GM19351 (cell line): Measurements from ENCODE around the gene SIK3.

Experiments
- ATAC-seq: cut with Tn5 transposase; IDR thresholded peaks from one replicate; pipeline ENCODE4 v1.9.1; 2021; ENCODE audit warnings: mild to moderate bottlenecking, moderate library complexity; ENCODE audit not compliant: unreplicated experiment

The SIK3 gene

DNA sequence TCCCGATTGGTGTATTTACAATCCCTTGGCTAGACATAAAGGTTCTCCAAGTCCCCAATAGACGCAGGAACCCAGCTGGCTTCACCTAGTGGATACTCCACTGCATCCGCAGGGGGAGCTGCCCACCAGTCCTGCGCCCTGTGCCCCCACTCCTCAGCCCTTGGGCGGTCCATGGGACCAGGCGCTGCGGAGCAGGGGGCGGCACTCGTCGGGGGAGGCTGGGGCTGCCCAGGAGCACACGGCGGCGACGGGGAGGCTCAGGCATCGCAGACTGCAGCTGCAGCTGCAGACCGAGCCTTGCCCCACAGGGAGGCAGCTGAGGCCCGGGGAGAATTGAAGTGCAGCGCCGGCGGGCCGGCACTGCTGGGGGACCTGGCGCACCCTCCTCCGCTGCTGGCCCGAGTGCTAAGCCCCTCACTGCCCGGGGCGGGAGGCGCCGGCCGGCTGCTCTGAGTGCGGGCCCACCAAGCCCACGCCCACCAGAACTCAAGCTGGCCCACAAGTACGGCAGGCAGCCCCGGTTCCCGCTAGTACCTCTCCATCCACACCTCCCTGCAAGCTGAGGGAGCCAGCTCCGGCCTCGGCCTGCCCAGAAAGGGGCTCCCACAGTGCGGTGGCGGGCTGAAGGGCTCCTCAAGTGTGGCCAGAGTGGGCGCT, 12.2 kb upstream of the SIK3 start:
- ATAC-seq = no peak

DNA sequence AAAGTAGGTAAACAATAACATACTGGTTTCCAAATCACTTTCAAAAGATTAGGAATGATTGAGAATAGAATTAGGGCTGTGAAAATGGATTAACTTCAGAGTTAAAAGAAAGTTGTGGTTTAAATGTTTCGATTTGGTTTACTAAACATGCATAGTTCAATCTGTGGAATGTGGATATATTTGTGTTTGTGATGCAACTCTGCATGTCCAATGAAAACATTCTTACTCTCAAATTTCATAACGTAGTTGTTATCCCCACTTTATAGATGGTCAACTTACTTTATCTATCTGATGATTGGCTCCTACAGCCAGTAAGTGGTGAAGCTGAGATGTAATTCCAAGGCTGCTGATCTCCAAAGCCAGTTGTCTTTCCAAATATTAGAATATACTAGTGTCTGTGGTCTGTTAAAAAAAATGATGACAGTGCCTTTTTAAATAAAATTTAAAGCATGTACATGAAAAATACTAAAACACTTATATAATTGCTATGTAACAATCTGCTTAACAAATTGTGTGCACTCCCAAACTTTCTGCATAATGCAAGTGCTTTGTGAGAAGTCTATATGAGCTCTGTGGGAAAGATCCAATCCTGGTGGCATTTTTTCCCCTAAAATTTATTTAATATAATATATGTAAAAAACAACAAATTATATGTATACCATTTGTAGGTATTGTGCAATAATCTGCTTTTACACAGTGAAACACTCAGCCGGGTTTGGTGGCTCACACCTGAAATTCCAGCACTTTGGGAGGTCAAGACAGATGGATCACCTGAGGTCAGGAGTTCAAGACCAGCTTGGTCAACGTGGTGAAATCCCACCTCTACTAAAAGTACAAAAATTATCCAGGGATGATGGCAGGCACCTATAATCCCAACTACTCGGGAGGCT, 9.7 kb upstream of the SIK3 start:
- ATAC-seq = no peak

DNA sequence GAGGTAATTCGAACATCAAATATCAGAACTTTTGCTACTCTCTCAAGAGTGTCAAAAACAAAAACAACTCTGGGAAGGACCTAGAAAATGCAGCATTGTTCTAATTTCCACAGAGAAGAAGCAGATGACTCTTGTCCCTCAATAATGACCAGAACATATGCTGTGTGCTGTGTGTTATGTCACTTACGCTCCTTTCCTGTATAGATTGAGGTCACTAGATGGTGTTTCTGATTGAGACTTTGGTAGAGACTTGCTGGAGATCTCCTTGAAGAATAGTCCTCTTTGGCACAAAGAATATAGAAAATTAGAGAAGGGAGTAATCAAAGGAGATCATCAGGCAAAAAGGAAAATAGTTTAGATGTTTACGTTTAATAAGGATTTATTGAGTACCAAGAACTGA, 2.3 kb upstream of the SIK3 start:
- no peak for ATAC-seq

DNA sequence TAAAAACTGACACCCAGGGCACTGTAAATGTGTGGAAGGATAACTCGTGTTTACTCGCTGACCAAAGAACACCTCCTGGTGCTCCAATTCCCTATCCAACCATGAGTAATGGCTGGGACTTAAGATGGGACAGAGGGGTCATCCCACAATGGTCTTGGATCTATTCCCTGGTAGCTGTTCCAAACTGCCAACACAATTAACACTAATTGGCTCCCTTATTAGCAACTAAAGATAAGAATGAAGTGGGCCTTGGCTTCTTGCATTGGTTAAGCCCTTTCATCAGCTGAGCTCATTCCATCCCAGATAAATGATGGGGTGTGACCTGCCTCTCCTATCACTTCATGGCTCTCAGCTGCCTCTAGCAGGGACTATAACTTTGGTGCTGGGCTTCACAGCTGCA, 1.5 kb upstream of the SIK3 start:
- ATAC-seq = no peak

DNA sequence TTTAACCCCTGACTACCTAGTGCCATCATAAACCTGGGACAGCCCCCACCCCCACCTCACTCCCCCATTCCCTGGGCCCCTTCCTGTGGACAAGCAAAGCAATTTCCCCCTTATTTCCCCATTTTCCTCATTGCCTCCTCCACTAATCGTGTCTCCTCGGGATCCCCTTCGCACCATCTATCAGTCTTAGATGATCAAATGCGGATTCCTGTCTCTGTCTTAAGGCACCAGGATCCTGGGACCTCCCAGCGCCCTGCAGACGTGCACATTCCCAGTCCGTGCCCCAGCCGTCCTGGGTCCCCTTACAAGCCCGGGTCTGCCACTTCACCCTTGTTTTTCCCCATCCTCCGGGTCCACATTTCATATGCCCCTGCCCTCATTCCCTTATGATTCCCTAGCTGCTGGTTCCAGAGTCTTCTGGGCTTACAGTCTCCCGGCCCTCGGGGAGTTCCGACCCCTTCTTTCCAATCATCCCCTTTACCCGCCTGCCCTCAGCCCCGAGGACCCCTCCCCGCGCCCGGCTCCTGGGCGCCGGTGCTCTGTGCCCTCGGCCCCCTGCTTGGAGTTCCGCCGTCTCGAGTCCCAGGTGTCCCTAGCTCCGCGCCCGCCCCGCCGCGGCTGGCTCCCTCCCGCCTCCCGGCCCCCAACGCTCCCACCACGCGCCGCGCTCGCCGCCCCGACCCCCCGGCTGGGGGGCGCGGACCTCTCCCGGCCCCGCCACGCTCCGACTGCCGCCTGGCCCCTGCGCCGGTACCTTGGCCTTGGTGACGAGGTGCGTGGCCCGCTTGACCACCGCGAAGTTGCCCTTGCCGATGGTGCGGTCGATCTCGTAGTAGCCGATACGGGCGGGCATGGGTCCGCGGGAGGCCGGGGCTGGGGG, 599 bp downstream of the SIK3 start:
- ATAC-seq = peak; percentile 21

DNA sequence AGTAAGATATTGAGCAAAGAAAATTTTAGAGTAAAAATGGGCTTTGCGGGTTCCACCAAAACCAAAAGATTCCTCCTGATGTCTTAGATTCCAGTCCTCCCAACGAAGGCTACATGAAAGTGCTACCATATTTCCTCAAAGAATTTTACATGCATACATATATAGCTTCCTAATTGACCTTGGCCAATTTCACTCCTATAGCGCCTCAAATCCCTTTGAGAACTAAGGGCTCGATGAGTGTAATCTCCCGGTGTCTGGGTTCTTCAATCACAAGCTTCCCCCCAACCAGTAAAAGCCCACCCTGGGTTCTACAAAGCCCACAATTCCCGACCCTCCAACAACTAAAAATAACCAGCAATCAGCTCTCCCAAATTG, 1.2 kb downstream of the SIK3 start:
- ATAC-seq = no peak

DNA sequence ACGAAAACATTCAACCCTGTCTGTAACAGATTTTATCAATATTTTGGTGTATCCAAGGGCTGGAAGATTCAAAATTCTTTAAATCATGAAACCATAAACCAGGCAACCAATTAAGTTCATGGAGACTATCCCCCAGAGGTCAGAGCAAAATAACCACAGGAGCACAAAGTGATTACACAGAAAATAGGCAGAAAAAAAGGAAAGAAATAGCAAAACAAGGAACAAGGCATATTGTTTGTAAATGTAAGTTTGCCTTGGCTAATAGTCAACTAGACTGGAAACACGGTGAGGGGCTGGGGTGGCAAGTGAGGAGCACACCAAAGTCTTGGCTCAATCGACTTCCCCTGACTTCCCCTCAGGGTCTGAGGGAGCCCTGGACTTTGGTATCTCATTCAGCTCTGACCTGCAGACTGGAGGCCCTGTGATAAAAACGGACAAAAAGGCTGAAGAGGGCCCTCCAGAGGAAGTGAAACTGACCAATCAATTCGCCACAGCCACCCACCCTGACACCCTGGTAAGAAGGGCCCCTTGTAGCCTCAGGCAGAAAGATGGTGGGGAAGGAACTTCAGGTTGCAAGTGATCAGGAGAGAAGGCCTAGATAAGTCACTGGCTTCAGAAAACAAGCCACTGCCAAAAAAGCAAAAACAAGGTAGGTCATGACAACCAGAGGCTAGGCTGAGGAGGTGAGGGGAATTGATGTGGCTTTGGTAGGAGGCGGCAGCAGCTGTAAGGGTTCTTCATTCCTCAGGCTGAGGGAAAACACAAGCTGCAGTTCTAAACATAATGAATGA, 1.8 kb downstream of the SIK3 start:
- ATAC-seq = peak; percentile 50

DNA sequence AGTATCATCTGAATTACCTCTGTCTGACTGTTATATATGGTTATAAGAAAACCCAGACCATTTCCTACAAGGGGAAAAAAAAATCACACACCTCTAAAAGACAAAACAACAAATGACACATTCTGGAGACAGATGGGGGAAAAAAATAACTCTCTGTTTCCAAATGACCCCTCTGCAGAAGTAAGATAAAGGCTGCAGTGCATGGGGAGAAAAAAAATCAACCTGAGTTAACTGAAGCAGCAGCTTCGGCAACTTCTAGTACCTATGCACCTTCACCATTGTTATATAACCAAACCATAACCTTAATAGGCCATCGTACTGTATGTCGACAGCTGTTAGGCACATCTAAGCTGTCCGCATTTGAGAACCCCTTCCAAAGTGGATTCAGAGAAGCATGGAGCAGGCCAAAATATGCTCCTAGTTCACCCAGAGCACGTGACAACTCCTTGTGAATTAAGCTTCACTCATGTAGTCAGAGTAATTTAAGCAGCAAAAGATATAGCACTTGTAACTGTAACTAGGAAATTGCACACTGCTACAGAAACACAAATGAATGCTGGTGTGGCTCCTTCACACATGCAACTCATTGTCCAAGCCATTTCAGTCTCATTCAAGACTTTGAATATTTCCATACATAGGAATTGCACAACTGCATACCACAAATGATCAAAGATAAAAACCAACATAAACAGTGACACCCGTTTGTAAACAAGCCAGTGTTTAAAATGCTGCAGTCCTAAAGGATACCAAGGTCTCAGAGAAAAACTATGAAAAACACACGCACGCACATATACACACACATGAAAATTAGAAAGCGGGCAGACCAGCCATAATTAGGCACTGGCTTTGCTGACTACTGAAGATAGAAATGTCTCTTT, 2.7 kb downstream of the SIK3 start:
- no peak for ATAC-seq

DNA sequence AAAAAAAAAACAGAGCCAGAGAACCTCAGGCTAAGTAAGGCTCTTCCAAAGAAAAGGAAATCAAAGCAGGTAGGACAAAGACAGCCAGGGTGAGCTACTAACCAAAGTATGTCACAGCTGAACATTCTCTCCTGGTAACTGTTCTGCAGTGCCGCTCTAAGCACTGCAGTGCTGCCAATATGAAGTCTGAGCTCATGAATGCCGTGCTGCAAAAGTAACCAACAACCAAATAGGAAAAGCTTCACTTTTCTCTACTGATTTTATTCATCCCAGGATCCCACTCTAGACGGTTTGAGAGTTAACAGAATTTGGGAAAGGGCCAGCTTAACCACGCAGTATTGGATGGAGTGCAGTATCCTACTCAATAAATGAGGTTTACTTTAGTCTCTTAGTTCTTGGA, 3.5 kb downstream of the SIK3 start:
- no peak for ATAC-seq

DNA sequence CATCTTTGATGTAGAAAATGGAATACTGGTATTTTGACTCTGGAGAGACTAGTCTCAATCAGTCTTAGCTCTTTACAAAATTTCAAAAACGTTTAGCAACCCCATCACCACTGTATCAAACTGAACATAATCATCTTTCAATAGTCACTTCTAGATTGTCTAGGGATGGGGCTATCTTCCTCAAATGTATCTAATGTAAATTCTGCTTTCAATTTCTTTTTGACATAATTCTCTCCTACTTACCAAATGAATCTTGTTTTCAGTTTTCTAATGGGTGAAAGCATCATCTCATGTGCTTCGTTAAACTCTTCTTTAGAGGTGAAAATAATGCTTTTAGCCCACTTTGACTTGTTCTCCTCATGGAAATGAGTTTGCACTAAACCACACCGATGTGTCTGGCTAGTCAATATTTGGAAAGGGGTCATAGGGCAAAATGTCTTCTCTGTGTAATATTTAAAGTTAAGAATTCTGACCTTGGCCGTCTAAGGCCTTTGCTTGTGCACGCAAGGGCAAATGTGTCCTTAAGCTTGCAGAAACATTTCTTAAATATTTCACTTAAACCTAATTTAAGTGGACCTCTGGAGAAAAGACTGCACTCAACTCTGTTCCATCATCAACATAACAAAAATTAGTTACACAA, 5.2 kb downstream of the SIK3 start:
- ATAC-seq = no peak

DNA sequence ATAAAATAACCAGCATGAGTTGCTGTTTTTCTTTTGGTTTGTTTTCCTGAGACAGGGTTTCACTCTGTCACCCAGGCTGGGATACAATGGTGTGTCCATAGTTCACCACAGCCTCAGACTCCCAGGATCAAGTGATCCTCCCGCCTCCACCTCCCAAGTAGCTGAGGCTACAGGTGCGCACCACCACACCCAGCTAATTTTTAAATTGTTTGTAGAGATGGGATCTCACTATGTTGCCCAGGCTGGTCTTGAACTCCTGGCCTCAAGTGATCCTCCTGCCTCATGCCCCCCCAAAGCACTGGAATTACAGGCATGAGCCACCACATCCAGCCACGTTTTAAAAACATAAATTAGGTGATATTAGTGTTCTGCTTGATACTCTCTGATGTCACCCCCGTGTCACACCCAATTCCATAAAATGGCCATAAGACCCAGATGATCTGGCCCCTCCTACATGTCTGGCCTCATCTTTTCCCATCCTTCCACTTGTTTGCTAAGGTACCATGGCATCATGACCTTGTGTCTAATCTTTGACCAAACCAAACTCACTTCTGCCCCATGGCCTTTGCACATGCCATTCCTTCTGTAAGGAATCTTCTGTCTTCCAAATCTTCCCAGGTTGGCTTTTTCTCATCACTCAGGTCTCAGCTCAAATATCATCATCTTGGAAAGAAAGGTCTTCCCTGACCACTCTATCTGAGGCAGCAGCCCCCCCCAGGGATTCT, 6.3 kb downstream of the SIK3 start:
- ATAC-seq = no peak

DNA sequence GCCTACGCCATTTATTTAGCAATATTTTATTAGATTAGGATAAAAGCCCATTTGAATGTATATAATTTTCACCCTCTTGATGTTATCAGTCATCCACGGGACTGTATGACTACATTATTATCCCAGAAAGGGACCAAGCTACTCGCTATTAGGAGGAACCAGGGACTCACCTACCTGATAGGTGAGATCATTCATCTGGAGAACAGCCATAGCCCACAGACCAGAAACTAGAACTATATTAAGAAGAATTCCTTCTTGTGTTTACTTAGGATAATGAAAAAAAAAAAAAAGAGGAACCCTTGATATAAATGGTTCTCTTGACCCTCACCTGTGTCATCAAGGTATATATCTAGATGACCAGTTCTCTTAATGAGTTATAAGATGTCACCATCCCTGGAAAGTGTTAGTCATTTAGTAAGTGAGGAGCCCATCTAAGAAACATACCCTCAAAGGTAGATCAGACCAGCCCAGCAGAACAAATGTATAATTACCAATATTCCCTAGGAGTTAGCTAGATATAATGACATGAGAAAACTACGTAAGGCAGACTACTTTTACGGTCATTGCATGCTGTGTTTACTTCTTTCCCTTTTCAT, 8.0 kb downstream of the SIK3 start:
- no peak for ATAC-seq

DNA sequence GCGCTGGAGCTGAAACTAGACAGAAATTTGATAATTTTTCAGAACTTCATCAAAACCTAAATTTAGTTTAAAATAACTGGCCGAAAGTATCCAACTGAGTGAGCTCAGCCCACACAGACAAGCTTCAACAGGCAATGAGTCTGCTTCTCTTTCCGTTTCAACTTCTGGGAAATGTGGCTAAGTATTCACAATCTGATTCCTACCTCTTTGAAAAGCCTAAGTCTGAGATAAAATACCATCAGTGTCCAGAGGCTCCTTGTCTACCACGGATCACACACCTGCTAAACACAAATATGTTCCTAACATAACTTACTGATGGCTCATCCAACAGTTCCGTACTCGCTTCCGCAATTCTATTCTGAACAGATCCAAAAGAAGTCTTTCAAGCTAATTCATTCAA, 8.5 kb downstream of the SIK3 start:
- ATAC-seq = no peak

DNA sequence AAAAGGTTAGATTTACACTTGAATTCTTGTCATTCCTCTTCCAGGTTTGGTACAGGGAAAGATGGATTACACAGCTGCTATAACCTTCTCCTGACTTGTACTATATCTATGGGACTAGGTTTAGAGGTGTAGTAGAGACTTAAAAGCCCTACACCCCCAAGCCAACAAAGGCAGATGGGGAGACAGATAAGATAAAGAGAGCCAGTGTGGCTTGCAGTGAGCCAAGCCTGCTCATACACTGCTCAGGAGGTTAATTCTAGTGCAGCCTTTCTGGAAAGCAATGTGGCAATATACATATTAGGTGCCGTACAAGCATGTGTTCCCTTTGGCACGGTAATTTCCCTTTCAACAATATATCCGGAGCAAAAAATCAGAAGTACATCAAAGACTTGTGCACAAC, 10.8 kb downstream of the SIK3 start:
- no peak for ATAC-seq

DNA sequence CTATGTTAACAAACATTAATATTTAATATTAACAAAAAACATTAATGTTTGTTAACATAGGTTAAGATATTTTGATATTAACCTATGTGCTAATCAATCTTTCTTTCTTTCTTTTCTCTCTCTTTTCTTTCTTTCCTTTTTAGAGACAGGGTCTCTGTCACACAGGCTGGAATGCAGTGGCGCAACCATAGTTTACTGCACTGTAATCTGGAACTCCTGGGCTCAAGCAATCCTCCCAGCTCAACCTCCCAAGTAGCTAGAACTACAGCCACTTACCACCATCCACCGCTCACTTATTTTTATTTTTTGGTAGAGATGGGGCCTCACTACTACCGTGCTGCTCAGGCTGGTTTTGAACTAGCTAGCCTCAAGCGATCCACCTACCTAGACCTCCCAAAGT, 13.2 kb downstream of the SIK3 start:
- no peak for ATAC-seq

DNA sequence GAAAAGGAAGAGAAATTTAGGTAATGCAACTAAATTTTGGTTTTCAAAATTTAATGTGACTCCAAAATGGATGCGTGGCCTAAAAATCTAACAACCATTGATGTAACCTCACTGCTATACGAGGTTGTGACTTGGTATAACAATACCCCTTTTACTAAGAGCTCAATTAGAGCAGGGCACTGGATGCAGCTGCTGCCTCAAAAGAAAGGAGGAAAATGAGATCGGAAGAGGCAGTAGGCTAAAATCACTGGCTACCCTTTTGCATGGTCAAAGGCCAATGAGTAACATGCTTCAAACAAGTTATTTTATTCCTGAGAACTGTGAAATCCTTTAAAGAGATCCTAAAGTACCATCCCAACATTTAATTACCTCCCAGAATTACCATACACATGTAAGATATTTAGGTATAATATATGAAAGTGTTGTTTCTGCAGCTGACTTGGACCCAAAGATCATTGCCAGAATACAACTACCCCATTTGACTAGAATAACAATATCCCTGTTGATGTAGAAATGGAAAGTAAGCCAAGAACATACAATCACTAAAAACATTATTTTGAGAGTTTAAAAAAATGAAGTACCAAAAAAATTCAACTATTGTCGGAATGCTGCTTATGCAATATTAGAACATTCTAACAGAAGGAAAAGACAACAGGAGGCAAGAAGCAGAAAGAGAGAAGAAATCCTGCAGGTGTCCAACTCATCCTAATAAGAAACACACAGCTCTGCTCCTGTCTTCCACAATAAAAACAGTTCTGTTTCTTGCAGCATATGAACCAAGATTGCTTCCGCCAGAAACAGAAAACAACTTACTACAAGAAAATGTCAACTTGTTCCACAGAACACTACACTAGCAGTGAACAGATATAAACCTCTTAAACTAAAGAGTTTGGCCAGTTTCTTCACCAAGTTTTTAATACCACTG, 15.0 kb downstream of the SIK3 start:
- no peak for ATAC-seq

DNA sequence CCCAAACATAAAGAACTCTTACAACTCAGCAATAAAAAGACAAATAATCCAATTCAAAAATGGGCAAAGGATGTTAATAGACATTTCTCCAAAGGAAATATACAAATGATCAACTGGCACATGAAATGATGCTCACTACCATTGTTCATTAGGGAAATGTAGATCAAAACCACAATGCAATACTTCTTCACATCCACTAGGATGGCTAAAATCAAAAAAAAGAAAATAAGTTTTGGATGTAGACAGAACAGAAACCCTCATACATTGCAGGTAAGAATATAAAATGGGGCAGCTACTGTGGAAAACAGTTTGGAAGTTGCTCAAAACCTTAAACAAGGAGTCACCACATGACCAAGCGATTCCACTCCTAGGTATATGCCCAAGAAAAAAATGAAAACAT, 16.3 kb downstream of the SIK3 start:
- ATAC-seq = no peak
